ENCODE data around the gene HERPUD1.
A peak's percentile ranks its signal among the peaks of the same experiment; 100 is the strongest.
"Not testable (repeated sequence)": the region's sequence is repeated elsewhere in the genome, so short reads cannot be mapped to it uniquely, and the experiment has no call there.

Gene HERPUD1

DNA sequence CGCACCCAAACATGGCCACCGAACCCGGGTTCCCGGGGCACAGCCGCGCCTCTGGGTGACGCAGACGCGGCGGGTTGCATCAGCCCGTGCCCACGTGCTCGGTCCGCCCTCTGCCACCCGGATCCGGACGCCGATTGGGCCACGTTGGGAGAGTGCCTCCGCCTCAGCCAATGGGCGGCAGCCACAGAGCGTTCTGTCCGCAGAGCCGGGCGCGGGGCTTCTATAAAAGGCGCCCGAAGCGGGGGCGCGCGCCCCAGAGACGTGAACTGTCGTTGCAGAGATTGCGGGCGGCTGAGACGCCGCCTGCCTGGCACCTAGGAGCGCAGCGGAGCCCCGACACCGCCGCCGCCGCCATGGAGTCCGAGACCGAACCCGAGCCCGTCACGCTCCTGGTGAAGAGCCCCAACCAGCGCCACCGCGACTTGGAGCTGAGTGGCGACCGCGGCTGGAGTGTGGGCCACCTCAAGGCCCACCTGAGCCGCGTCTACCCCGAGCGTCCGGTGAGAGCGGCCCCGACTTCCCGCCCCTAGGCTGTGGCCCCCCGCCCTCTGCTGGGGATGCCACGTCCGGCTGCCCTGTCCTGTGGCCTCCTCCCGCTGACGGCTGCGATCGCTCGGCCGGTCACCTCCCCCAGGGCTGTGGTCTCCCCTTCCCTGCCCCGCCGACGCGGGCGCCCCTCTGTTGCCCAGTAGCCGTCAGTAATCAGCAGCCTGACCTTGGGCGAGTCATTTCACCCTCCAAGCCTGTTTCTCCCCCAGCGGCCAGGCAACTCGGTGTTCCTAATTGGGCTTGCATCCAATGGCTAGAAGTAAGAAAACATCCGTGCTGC is at the start of gene HERPUD1:
HERPUD1 (plus strand) TSS at position 251 of the 829 bp plus-strand sequence; CDS start at position 354, 103 bp downstream.
- peaks cover 20% of the 10 kb centered on the region; the same call in 1 of the 2 replicates for H3K36me3 ChIP-seq (ENCODE audit: insufficient read depth, low read length)
- no peaks in the 10 kb centered on the region for H3F3A ChIP-seq (ENCODE audit: low read depth)
- H2AFZ ChIP-seq (ENCODE audit: low read length), result peak within 1 kb of the TSS; percentile 77
- H3K4me2 ChIP-seq (ENCODE audit: low read depth, low read length, poor library complexity, severe bottlenecking), result peak within 1 kb of the TSS; percentile 87
- peaks cover 36% of the 10 kb centered on the region for H4K20me1 ChIP-seq (ENCODE audit: insufficient read depth, low read length, poor library complexity, severe bottlenecking)
- peaks cover 40% of the 10 kb centered on the region for H3K4me1 ChIP-seq (ENCODE audit: insufficient read depth, low read length, poor library complexity, severe bottlenecking)
- no peak for TF ChIP-seq EZH2phosphoT487 (IDR thresholded peaks at IDR 0.05; ENCODE audit: borderline replicate concordance)
- TF ChIP-seq CTCF (conservative IDR thresholded peaks at IDR 0.05; ENCODE audit: low read length), result no peak
- H3K9me2 ChIP-seq (replicated peaks; ENCODE audit: low read depth, low read length), result no peaks in the 10 kb centered on the region
- no peaks in the 10 kb centered on the region for H3K27me3 ChIP-seq (ENCODE audit: insufficient read depth, low read length, poor library complexity, severe bottlenecking)
- H3K9me3 ChIP-seq (ENCODE audit: insufficient read depth, low read depth, low read length), result no peaks in the 10 kb centered on the region
- peak within 1 kb of the TSS; percentile 92 for H3K9ac ChIP-seq (ENCODE audit: low read depth, low read length, poor library complexity, severe bottlenecking)
- H3K4me3 ChIP-seq (ENCODE audit: low read length, poor library complexity, severe bottlenecking), result peak within 1 kb of the TSS; percentile 95
- peaks cover 51% of the 10 kb centered on the region for H3K79me2 ChIP-seq (ENCODE audit: insufficient read depth, low read length)

- no peak overlapping the region for H3K4me3 ChIP-seq (ENCODE audit: low read length, poor library complexity, severe bottlenecking)
- H3K36me3 ChIP-seq (ENCODE audit: insufficient read depth, low read length), result no peaks in the 10 kb centered on the region
- H3F3A ChIP-seq (ENCODE audit: low read depth), result no peaks in the 10 kb centered on the region
- no peak overlapping the region for H3K9ac ChIP-seq (ENCODE audit: low read depth, low read length, poor library complexity, severe bottlenecking)
- H2AFZ ChIP-seq (ENCODE audit: low read length), result no peak overlapping the region
- H3K9me3 ChIP-seq (ENCODE audit: insufficient read depth, low read depth, low read length), result no peaks in the 10 kb centered on the region
- TF ChIP-seq CTCF (conservative IDR thresholded peaks at IDR 0.05; ENCODE audit: low read length) (no peak), EZH2phosphoT487 (IDR thresholded peaks at IDR 0.05; ENCODE audit: borderline replicate concordance) (no peak)
- no peaks in the 10 kb centered on the region for H3K79me2 ChIP-seq (ENCODE audit: insufficient read depth, low read length)
- H3K4me2 ChIP-seq (ENCODE audit: low read depth, low read length, poor library complexity, severe bottlenecking), result no peak overlapping the region
- H3K4me1 ChIP-seq (ENCODE audit: insufficient read depth, low read length, poor library complexity, severe bottlenecking), result no peaks in the 10 kb centered on the region
- no peaks in the 10 kb centered on the region for H4K20me1 ChIP-seq (ENCODE audit: insufficient read depth, low read length, poor library complexity, severe bottlenecking)
- H3K9me2 ChIP-seq (replicated peaks; ENCODE audit: low read depth, low read length), result no peaks in the 10 kb centered on the region
- H3K27me3 ChIP-seq (ENCODE audit: insufficient read depth, low read length, poor library complexity, severe bottlenecking), result no peaks in the 10 kb centered on the region
Observed at GRCh38 chr16:56883586-56883985, 48.4 kb upstream of the HERPUD1 start.

- H2AFZ ChIP-seq (ENCODE audit: low read length), result no peak overlapping the region
- no peaks in the 10 kb centered on the region for H3K9me3 ChIP-seq (ENCODE audit: insufficient read depth, low read depth, low read length)
- no peaks in the 10 kb centered on the region for H3K79me2 ChIP-seq (ENCODE audit: insufficient read depth, low read length)
- no peaks in the 10 kb centered on the region for H3F3A ChIP-seq (ENCODE audit: low read depth)
- TF ChIP-seq CTCF (conservative IDR thresholded peaks at IDR 0.05; ENCODE audit: low read length), result no peak
- TF ChIP-seq EZH2phosphoT487 (IDR thresholded peaks at IDR 0.05; ENCODE audit: borderline replicate concordance), result no peak
- no peaks in the 10 kb centered on the region for H3K27me3 ChIP-seq (ENCODE audit: insufficient read depth, low read length, poor library complexity, severe bottlenecking)
- no peak overlapping the region for H3K4me3 ChIP-seq (ENCODE audit: low read length, poor library complexity, severe bottlenecking)
- no peaks in the 10 kb centered on the region for H4K20me1 ChIP-seq (ENCODE audit: insufficient read depth, low read length, poor library complexity, severe bottlenecking)
- H3K4me1 ChIP-seq (ENCODE audit: insufficient read depth, low read length, poor library complexity, severe bottlenecking), result no peaks in the 10 kb centered on the region
- H3K9ac ChIP-seq (ENCODE audit: low read depth, low read length, poor library complexity, severe bottlenecking), result no peak overlapping the region
- H3K9me2 ChIP-seq (replicated peaks; ENCODE audit: low read depth, low read length), result no peaks in the 10 kb centered on the region
- H3K36me3 ChIP-seq (ENCODE audit: insufficient read depth, low read length), result no peaks in the 10 kb centered on the region
- H3K4me2 ChIP-seq (ENCODE audit: low read depth, low read length, poor library complexity, severe bottlenecking), result no peak overlapping the region
Observed at GRCh38 chr16:56884026-56884582, 47.8 kb upstream of the HERPUD1 start.

DNA sequence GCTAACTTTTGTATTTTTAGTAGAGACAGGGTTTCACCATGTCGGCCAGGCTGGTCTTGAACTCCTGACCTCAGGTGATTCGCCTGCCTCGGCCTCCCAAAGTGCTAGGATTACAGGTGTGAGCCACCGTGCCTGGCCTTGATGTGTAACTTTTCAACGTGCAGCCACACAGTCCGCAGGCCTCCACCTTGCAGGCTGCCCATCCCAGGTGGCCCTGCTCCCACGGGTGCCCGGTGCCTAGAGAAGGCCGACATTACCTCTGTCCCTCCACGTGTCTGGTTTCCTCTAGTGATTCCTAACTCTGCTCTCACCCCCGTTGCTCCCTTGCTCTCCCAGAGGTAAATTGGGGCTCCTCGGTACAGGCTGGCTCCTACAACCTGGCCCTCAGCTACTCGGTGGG is 47.0 kb upstream of the HERPUD1 start:
- H3K9ac ChIP-seq (ENCODE audit: low read depth, low read length, poor library complexity, severe bottlenecking); H4K20me1 ChIP-seq (ENCODE audit: insufficient read depth, low read length, poor library complexity, severe bottlenecking); H3K4me2 ChIP-seq (ENCODE audit: low read depth, low read length, poor library complexity, severe bottlenecking); H3K9me2 ChIP-seq (replicated peaks; ENCODE audit: low read depth, low read length); H3F3A ChIP-seq (ENCODE audit: low read depth); H3K36me3 ChIP-seq (ENCODE audit: insufficient read depth, low read length); H3K4me3 ChIP-seq (ENCODE audit: low read length, poor library complexity, severe bottlenecking); H3K4me1 ChIP-seq (ENCODE audit: insufficient read depth, low read length, poor library complexity, severe bottlenecking); H2AFZ ChIP-seq (ENCODE audit: low read length); H3K27me3 ChIP-seq (ENCODE audit: insufficient read depth, low read length, poor library complexity, severe bottlenecking); H3K9me3 ChIP-seq (ENCODE audit: insufficient read depth, low read depth, low read length); H3K79me2 ChIP-seq (ENCODE audit: insufficient read depth, low read length): not testable (repeated sequence)
